SK-N-MC (cell line): ENCODE results near the gene AQP9.

Experiments used
- EZH2 ChIP-seq: fragments of 200-600 bp; sonication (generic); IDR thresholded peaks from one replicate; pipeline ENCODE4 v1.6.1; 2017; ENCODE audit warnings: antibody characterized with exemption
- POLR2AphosphoS5 ChIP-seq: IDR thresholded peaks from 2 replicates; pipeline ENCODE4 v1.6.1; 2012; ENCODE audit warnings: mild to moderate bottlenecking, low read depth, low read length, borderline replicate concordance

DNA sequence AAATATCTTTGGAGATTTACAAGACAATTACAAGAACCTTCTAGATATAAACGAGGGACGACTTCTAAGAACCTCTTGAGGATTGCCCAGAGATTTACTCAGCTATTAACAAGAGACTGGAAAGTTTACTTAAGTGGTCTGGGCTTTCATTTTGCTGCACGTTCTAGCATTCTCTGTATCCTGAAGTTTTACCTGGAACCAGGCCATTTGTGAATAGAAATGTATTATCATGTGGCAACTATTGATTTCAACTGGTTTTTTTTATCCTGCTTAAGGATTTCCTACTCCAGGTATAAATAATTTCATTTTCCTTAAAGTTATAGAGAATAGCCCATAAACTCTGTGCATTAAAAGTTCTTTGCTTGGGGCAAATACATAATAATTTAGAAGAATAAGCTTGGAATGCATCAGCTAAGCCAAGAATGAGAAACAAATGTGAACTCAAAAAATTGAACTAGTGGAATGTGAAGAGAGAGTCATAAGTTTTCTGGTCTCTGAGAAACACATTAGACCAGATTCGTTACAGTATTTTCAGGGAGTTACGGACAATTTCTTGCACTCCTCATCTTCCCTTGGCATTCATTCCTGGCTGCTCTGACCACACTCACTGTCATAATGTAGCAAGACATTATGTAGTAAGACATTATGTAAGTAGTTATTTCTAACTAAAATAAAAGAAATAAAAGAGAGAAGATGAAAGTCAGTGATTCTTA lies 1.3 kb downstream of the AQP9 start:
- TF ChIP-seq POLR2AphosphoS5 (no peak), EZH2 (no peak)
